Measurements from ENCODE around the gene PROP1. TPM values are rescaled to one million over a fixed set of nuclear protein-coding genes. Genes with fewer than 3 reads are reported as not detected.
"Not testable (repeated sequence)": the region's sequence is repeated elsewhere in the genome, so short reads cannot be mapped to it uniquely, and the experiment has no call there.

The PROP1 gene
- polyA plus RNA-seq, result not detected

GRCh38 chr5:177995691-177996595 is at the start of gene PROP1:
PROP1 (minus strand) TSS chr5:177996242; CDS start chr5:177995933, 309 bp downstream.
- WGBS, 3 donors, result 44 to 49% (median 48%) methylated on average over 23 of the region's 23 CpGs
- no peak within 1 kb of the TSS for H3K27ac ChIP-seq (ENCODE audit: low read depth, low read length)

- not testable (repeated sequence) for H3K27ac ChIP-seq (ENCODE audit: low read depth, low read length)
- WGBS, 3 donors, result 58 to 82% (median 80%) methylated on average over 5 to 6 of the region's 11 CpGs
Observed at GRCh38 chr5:178019379-178020030, 23.5 kb upstream of the PROP1 start.

- 59 to 84% (median 79%) methylated on average over 2 of the region's 2 CpGs for WGBS, 3 donors
- H3K27ac ChIP-seq (ENCODE audit: low read depth, low read length), result not testable (repeated sequence)
Observed at GRCh38 chr5:178012758-178013157, 16.7 kb upstream of the PROP1 start.

GRCh38 chr5:178011816-178012554 is 15.9 kb upstream of the PROP1 start:
- 62 to 86% (median 72%) methylated on average over 4 of the region's 4 CpGs for WGBS, 3 donors

DNA sequence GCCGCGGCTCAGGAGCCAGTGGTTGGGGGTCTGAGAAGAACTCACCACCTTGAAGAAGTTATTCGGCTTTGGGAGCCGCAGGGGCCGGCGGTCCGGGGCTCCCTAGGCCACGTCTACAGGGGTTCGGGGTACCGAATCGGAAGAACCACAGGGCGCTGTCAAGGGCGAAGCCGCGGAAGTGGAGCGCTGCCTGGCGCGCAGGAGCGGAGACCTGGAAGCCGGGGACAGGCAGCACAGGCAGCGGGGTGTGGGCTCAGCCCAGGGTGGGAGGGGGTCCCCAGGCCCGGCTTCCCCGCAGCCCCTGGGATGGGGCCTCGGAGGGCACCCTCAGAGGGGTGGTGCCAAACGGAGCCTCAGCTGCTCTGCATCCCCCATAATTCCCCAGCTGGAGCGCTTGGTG is 11.2 kb upstream of the PROP1 start:
- 9 to 20% (median 15%) methylated on average over 7 to 25 of the region's 26 CpGs for WGBS, 3 donors
- H3K27ac ChIP-seq (ENCODE audit: low read depth, low read length), result not testable (repeated sequence)

More at GRCh38 chr5:178011816-178012554, 15.9 kb upstream of the PROP1 start:
- H3K27ac ChIP-seq (ENCODE audit: low read depth, low read length), result not testable (repeated sequence)

DNA sequence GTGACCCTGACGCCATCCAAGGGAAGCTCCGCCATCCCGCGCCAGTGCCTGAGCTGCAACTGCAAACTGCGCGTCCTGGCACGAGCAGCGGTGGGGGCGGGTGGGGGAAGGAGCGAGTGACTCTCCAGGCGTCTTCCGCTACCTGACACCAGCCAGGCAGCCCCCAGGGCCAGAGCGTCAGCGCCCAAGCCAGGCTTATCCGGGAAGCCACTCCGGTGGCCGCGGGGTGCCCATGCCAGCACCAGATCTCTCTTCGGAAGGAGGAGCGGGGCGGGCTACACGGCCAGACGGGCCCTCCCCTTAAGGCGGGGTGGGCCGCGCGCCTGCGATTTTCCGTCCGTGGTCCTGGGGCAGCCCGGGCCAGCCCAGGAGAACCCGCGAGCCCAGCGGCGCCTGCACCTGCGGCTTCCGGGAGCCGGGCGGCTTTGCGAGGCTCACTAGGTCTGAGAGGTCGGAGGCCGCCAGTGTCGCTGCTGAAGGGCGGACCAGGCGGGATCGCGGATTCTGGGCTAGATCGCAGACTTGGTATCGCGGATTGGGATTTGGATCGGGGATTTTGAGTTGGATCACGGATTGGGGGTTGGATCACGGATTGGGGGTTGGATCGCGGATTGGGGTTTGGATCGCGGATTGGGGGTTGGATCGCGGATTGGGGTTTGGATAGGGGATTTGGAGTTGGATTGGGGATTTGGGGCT is 10.6 kb upstream of the PROP1 start:
- 3 to 11% (median 9%) methylated on average over 34 to 40 of the region's 59 CpGs for WGBS, 3 donors
- not testable (repeated sequence) for H3K27ac ChIP-seq (ENCODE audit: low read depth, low read length)

DNA sequence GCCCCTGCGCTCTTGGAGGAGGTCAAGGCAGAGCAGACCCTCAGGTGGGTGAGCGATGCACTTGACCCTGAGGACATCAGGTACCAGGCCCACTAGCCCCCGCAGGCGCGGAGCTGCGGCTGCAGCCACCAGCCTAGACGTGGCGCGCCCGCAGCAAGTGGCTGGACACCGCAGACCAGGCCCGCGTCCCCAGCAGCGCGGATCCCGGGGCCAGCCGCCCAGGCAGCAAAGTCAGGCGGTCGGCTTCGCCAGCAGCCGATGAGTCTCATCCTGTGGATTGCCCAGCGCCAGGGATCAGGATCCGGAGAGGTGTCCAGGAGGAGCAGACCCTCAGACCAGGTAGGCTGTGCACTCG is 10.1 kb upstream of the PROP1 start:
- not testable (repeated sequence) for H3K27ac ChIP-seq (ENCODE audit: low read depth, low read length)
- 40% methylated on average over 1 of the region's 24 CpGs; no CpG with 5 or more reads in 2 of the 3 donors for WGBS, 3 donors

GRCh38 chr5:177997846-177998245 is 1.8 kb upstream of the PROP1 start:
- no peak overlapping the region for H3K27ac ChIP-seq (ENCODE audit: low read depth, low read length)
- WGBS, 3 donors, result 39 to 65% (median 63%) methylated on average over 1 of the region's 1 CpG

DNA sequence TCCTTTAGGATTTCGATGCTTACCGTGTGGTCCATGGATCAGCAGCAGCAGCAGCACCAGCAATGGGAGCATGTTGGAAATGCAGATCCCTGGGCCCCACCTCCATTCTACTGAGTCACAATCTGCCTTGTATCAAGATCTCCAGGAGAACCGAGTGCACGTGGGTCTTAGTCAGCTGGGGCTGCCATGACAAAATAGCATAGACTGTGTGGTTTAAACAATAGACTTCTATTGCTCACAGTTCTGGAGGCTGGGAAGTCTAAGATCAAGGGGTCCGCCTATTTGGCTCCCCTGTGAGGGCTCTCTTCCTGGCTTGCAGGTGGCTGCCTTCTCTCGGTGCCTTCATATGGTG is 1.3 kb upstream of the PROP1 start:
- 77 to 81% (median 78%) methylated on average over 6 of the region's 6 CpGs for WGBS, 3 donors
- no peak overlapping the region for H3K27ac ChIP-seq (ENCODE audit: low read depth, low read length)

GRCh38 chr5:177996660-177997318 is 747 bp upstream of the PROP1 start:
- WGBS, 3 donors, result 69 to 80% (median 73%) methylated on average over 7 of the region's 7 CpGs

DNA sequence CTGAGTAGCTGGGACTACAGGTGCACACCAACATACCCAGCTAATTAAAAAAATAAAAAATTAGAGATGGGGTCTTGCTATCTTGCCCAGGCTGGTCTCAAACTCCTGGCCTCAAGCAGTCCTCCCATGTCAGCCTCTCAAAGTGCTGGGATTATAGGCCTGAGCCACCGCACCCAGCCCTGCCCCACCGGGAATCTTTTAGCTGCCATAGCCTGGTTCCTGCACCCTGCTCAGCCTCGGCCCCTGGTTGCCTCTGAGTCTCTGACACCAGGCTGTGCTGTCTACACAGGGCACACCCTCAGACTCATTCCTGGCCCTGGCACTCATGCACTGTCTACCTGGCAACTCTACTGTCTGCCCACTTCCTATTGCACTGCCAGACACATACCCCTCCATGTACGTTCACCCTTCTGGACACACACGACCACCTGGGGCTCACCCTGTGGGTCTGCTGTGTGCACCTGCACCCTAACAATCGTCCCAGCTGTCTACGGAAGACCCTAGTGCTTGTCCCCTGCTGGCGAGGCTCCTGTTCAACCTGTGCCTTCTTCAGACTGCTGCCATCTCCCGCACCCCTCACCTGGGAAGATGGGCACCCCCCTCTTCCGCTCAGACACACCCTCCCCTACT is 1.4 kb downstream of the PROP1 start:
- 72 to 83% (median 82%) methylated on average over 10 of the region's 10 CpGs for WGBS, 3 donors
- no peak overlapping the region for H3K27ac ChIP-seq (ENCODE audit: low read depth, low read length)

More at GRCh38 chr5:177996660-177997318, 747 bp upstream of the PROP1 start:
- H3K27ac ChIP-seq (ENCODE audit: low read depth, low read length), result no peak overlapping the region

DNA sequence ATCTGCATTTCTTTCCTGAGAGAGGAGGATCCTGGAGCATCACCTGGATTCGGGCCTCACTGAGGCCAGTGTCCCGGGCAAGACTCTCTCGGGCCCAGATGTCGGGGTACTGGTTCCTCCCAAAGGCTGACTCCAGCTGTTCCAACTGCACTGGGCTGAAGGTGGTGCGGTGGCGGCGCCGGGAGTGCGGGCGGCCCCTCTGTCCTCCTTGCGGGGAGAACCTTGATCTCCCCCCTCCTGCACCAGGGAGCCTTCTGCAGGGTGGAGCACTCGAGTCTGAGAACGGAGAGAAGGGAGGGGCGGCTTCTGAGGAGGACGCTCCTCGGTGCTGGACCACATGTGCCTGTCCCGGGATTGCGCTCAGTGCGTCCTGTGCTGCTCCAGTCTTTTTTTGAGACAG is 2.0 kb downstream of the PROP1 start:
- 84 to 87% (median 87%) methylated on average over 19 of the region's 19 CpGs for WGBS, 3 donors

GRCh38 chr5:177992466-177992865 is 3.6 kb downstream of the PROP1 start:
- no peak overlapping the region for H3K27ac ChIP-seq (ENCODE audit: low read depth, low read length)
- WGBS, 3 donors, result 81 to 86% (median 85%) methylated on average over 6 of the region's 6 CpGs

More for the DNA sequence above, 2.0 kb downstream of the PROP1 start:
- no peak overlapping the region for H3K27ac ChIP-seq (ENCODE audit: low read depth, low read length)

DNA sequence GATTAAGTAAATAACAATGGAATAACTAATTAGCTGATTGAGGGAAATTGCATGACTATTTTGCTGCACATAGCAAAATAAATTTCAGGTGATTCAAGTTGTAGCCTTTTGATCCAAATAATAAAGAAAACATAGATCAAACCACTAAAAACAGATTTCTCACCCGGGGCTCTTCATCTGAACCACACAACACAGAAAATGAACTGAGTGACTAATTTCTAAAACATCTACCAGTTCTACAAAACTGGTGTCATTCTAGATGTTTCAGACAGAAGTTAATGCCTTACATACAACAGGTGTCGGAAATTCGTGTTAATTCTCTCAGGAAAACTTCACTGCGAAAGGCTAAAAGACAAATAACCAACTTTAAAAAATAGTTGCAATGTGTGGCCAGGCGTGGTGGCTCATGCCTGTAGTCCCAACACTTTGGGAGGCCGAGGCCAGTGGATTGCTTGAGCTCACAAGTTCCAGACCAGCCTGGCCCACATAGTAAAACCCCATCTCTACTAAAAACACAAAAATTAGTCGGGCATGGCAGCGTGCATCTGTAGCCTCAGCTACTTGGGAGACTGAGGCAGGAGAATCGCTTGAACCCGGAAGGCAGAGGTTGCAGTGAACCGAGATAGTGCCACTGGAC is 6.9 kb downstream of the PROP1 start:
- H3K27ac ChIP-seq (ENCODE audit: low read depth, low read length), result no peak overlapping the region
- WGBS, 3 donors, result 87 to 91% (median 89%) methylated on average over 11 of the region's 11 CpGs

- WGBS, 3 donors, result 68 to 84% (median 73%) methylated on average over 9 of the region's 9 CpGs
- no peak overlapping the region for H3K27ac ChIP-seq (ENCODE audit: low read depth, low read length)
Observed at GRCh38 chr5:177987326-177987725, 8.7 kb downstream of the PROP1 start.

- 17 to 28% (median 23%) methylated on average over 49 to 50 of the region's 50 CpGs for WGBS, 3 donors
Observed at GRCh38 chr5:177985430-177986040, 10.5 kb downstream of the PROP1 start.

More at GRCh38 chr5:177985430-177986040, 10.5 kb downstream of the PROP1 start:
- no peak overlapping the region for H3K27ac ChIP-seq (ENCODE audit: low read depth, low read length)

Data from adipose tissue (tissue), 3 donors.